Endodermal cell (in vitro differentiated cells): ENCODE measurements around the gene CMTM6. TPM values are rescaled to one million over a fixed set of nuclear protein-coding genes. Genes with fewer than 3 reads are reported as not detected.
"Not testable (repeated sequence)": the region's sequence is repeated elsewhere in the genome, so short reads cannot be mapped to it uniquely, and the experiment has no call there.

ENCODE experiments used
- DNase-seq: peaks from one replicate; pipeline ENCODE4 v3.0.0-alpha.2; 2017
- H3K27ac ChIP-seq: 2 replicates; pipeline ENCODE4 v1.5.1; 2013; ENCODE audit warnings: mild to moderate bottlenecking, low read depth, low read length, moderate library complexity
- H3K27me3 ChIP-seq: 2 replicates; pipeline ENCODE4 v1.6.1; 2013; ENCODE audit warnings: mild to moderate bottlenecking, low read length, moderate library complexity; ENCODE audit not compliant: insufficient read depth, control insufficient read depth, poor library complexity, severe bottlenecking
- H3K36me3 ChIP-seq: 2 replicates; pipeline ENCODE4 v1.7.0; 2013; ENCODE audit warnings: mild to moderate bottlenecking, low read length, moderate library complexity; ENCODE audit not compliant: control insufficient read depth, insufficient read depth
- H3K4me1 ChIP-seq: one replicate; pipeline ENCODE4 v1.7.0; 2013; ENCODE audit warnings: low read length; ENCODE audit not compliant: control insufficient read depth, insufficient read depth
- H3K4me3 ChIP-seq: 2 replicates; pipeline ENCODE4 v1.5.1; 2013; ENCODE audit warnings: mild to moderate bottlenecking, low read length, moderate library complexity
- H3K9ac ChIP-seq: 2 replicates; pipeline ENCODE4 v1.6.1; 2013; ENCODE audit warnings: mild to moderate bottlenecking, low read length, moderate library complexity; ENCODE audit not compliant: poor library complexity, severe bottlenecking; ENCODE audit errors: extremely low read depth
- H3K9me3 ChIP-seq: 2 replicates; pipeline ENCODE4 v1.6.1; 2013; ENCODE audit warnings: mild to moderate bottlenecking, low read length, moderate library complexity; ENCODE audit not compliant: control insufficient read depth
- H3K27ac Mint-ChIP-seq: 2 replicates; pipeline ENCODE4 v1.8.0; 2020; ENCODE audit warnings: mixed read lengths
- H3K27me3 Mint-ChIP-seq: 2 replicates; pipeline ENCODE4 v1.8.0; 2021; ENCODE audit warnings: mild to moderate bottlenecking, mixed read lengths; ENCODE audit not compliant: insufficient read depth
- H3K36me3 Mint-ChIP-seq: 2 replicates; pipeline ENCODE4 v1.8.0; 2020; ENCODE audit warnings: low read depth, mixed read lengths
- H3K4me1 Mint-ChIP-seq: 2 replicates; pipeline ENCODE4 v1.8.0; 2020; ENCODE audit warnings: mixed read lengths
- H3K4me3 Mint-ChIP-seq: 2 replicates; pipeline ENCODE4 v1.8.0; 2020; ENCODE audit warnings: mild to moderate bottlenecking, moderate library complexity, mixed read lengths
- H3K9me3 Mint-ChIP-seq: 2 replicates; pipeline ENCODE4 v1.8.0; 2020; ENCODE audit warnings: mild to moderate bottlenecking, mixed read lengths
- CTCF ChIP-seq: fragments of 200-600 bp; sonication (generic); conservative IDR thresholded peaks from 2 replicates; pipeline ENCODE4 v1.5.0; 2021; ENCODE audit warnings: antibody characterized with exemption, mild to moderate bottlenecking
- WGBS, 2 experiments: methylation state at CpG; one replicate each; pipeline versions ENCODE4 v1.1.5 to v1.1.7; 2013; ENCODE audit warnings: missing lambda C conversion rate in 2 of 2, mixed read lengths in 1 of 2; ENCODE audit not compliant: insufficient coverage in 1 of 2, insufficient read length in 1 of 2; 5-methylcytosine and 5-hydroxymethylcytosine counted together
- total RNA-seq, 2 donors: library from RNA; stranded (reverse); fragmentation: NEBNext Ultra II Directional in 1 of 2; extraction: Animal tissue kit (Norgen Biotek cat#: 25700) in 1 of 2; gene quantifications; 2 replicates in 1 of 2; 3 replicates in 1 of 2; pipeline ENCODE4 v1.2.1, GENCODE V29; 2021

The CMTM6 gene
- total RNA-seq, 2 donors from 2014 or later: 58.3 to 62.4 TPM

- no peaks in the 10 kb centered on the region for H3K27me3 ChIP-seq
- H3K4me3 ChIP-seq: no peak overlapping the region
- Mint-ChIP-seq H3K4me3 (no peak overlapping the region), H3K36me3 (peaks cover 64% of the 10 kb centered on the region), H3K27me3 (no peaks in the 10 kb centered on the region), H3K27ac (no peak overlapping the region), H3K4me1 (no peaks in the 10 kb centered on the region), H3K9me3 (peaks cover 2% of the 10 kb centered on the region)
- no peak for DNase-seq
- no peaks in the 10 kb centered on the region for H3K4me1 ChIP-seq
- no peak overlapping the region for H3K27ac ChIP-seq
- no peaks in the 10 kb centered on the region for H3K9me3 ChIP-seq
- no peak overlapping the region for H3K9ac ChIP-seq
- no peak for TF ChIP-seq CTCF
- H3K36me3 ChIP-seq: peaks cover 72% of the 10 kb centered on the region
These were observed 28.5 kb upstream of the CMTM6 start for GRCh38 chr3:32531010-32531647.

GRCh38 chr3:32525720-32526119 is 23.1 kb upstream of the CMTM6 start:
- Histone ChIP-seq H3K9me3 (peaks cover 5% of the 10 kb centered on the region), H3K4me3 (no peak overlapping the region), H3K4me1 (no peaks in the 10 kb centered on the region), H3K9ac (no peak overlapping the region), H3K27ac (no peak overlapping the region), H3K36me3 (peaks cover 60% of the 10 kb centered on the region), H3K27me3 (no peaks in the 10 kb centered on the region)
- no peaks in the 10 kb centered on the region for H3K4me1 Mint-ChIP-seq
- DNase-seq: no peak
- H3K27ac Mint-ChIP-seq: no peak overlapping the region
- H3K9me3 Mint-ChIP-seq: peaks cover 9% of the 10 kb centered on the region
- H3K36me3 Mint-ChIP-seq: peaks cover 63% of the 10 kb centered on the region
- H3K27me3 Mint-ChIP-seq: no peaks in the 10 kb centered on the region
- TF ChIP-seq CTCF: no peak
- no peak overlapping the region for H3K4me3 Mint-ChIP-seq

GRCh38 chr3:32522682-32523081 is 20.0 kb upstream of the CMTM6 start:
- H3K4me1 Mint-ChIP-seq: no peaks in the 10 kb centered on the region
- no peak for DNase-seq
- Histone ChIP-seq H3K4me3 (no peak overlapping the region), H3K36me3 (peaks cover 33% of the 10 kb centered on the region), H3K9ac (no peak overlapping the region), H3K27me3 (no peaks in the 10 kb centered on the region), H3K4me1 (no peaks in the 10 kb centered on the region), H3K9me3 (peaks cover 5% of the 10 kb centered on the region), H3K27ac (no peak overlapping the region)
- peaks cover 54% of the 10 kb centered on the region for H3K36me3 Mint-ChIP-seq
- no peak overlapping the region for H3K4me3 Mint-ChIP-seq
- H3K27ac Mint-ChIP-seq: no peak overlapping the region
- 94 to 96% methylated on average over 7 of the region's 7 CpGs for WGBS, 2 experiments
- H3K27me3 Mint-ChIP-seq: no peaks in the 10 kb centered on the region
- no peak for TF ChIP-seq CTCF
- peaks cover 7% of the 10 kb centered on the region for H3K9me3 Mint-ChIP-seq

GRCh38 chr3:32518921-32519320 is 16.3 kb upstream of the CMTM6 start:
- not testable (repeated sequence) for H3K9me3 Mint-ChIP-seq, H3K4me3 ChIP-seq, H3K27ac ChIP-seq, H3K4me3 Mint-ChIP-seq, H3K27me3 ChIP-seq, H3K9me3 ChIP-seq, H3K4me1 Mint-ChIP-seq, H3K4me1 ChIP-seq, H3K36me3 ChIP-seq, H3K9ac ChIP-seq, DNase-seq, H3K27ac Mint-ChIP-seq, H3K27me3 Mint-ChIP-seq
- 94 to 100% methylated on average over 3 to 5 of the region's 5 CpGs for WGBS, 2 experiments
- peaks cover 24% of the 10 kb centered on the region for H3K36me3 Mint-ChIP-seq

GRCh38 chr3:32516751-32517150 is 14.1 kb upstream of the CMTM6 start:
- H3K9me3 ChIP-seq, H3K27ac ChIP-seq, DNase-seq, H3K4me1 ChIP-seq, H3K4me3 Mint-ChIP-seq, H3K36me3 ChIP-seq, H3K4me1 Mint-ChIP-seq, H3K27me3 Mint-ChIP-seq, H3K9ac ChIP-seq, H3K9me3 Mint-ChIP-seq, H3K4me3 ChIP-seq, H3K27me3 ChIP-seq, H3K27ac Mint-ChIP-seq: not testable (repeated sequence)
- peaks cover 17% of the 10 kb centered on the region for H3K36me3 Mint-ChIP-seq
- whole genome bisulfite sequencing, 2 experiments: 95% methylated on average over 8 to 9 of the region's 9 CpGs
